CD4-positive, alpha-beta T cell (primary cell): Measurements from ENCODE around the gene CDH18. TPM values are rescaled to one million over a fixed set of nuclear protein-coding genes. Genes with fewer than 3 reads are reported as not detected.

Source experiments
- ATAC-seq: fragments of 200-7000 bp; cut with Tn5 transposase; one replicate; pipeline ENCODE4 v1.10.0; 2022; ENCODE audit warnings: mild to moderate bottlenecking; ENCODE audit not compliant: poor library complexity
- CTCF ChIA-PET: fragments of 350-600 bp; sonication (Branson Sonifier 250); formaldehyde crosslinking; loops from one replicate; lab custom pipeline; 2021; ENCODE audit warnings: antibody characterized with exemption, inconsistent platforms; lab: Charles Lee
- POLR2A ChIA-PET: fragments of 350-600 bp; sonication (Branson Sonifier 250); formaldehyde crosslinking; loops from one replicate; lab custom pipeline; 2021; ENCODE audit warnings: antibody characterized with exemption, inconsistent platforms; lab: Charles Lee
- DNase-seq, 14 experiments: peaks; one replicate each; pipeline ENCODE4 v3.0.0-alpha.2; 2013 to 2020; ENCODE audit warnings: mixed read lengths in 2 of 14
- H3K27ac ChIP-seq, 2 donors: one replicate each; pipeline versions ENCODE4 v1.5.1 to v1.7.0; 2013; ENCODE audit warnings: low read length in 2 of 2, low read depth in 1 of 2, mild to moderate bottlenecking in 1 of 2
- H3K27me3 ChIP-seq, 2 experiments: 1 replicate in 1 of 2; 2 replicates in 1 of 2; pipeline versions ENCODE4 v1.6.1 to v1.7.0; 2013; ENCODE audit warnings: low read length in 2 of 2, control low read depth in 1 of 2, mild to moderate bottlenecking in 1 of 2, moderate library complexity in 1 of 2; ENCODE audit not compliant: insufficient read depth in 2 of 2, control insufficient read depth in 1 of 2
- H3K36me3 ChIP-seq: one replicate; pipeline ENCODE4 v1.6.1; 2013; ENCODE audit warnings: low read length, control low read depth; ENCODE audit not compliant: insufficient read depth
- H3K4me1 ChIP-seq: one replicate; pipeline ENCODE4 v1.6.1; 2013; ENCODE audit warnings: low read length, control low read depth; ENCODE audit not compliant: insufficient read depth
- H3K4me3 ChIP-seq: one replicate; pipeline ENCODE4 v1.5.1; 2013; ENCODE audit warnings: mild to moderate bottlenecking, low read length, moderate library complexity
- H3K9me3 ChIP-seq, 2 experiments: 1 replicate in 1 of 2; 2 replicates in 1 of 2; pipeline versions ENCODE4 v1.6.1 to v1.7.0; 2013; ENCODE audit warnings: low read length in 2 of 2, mild to moderate bottlenecking in 2 of 2, control low read depth in 1 of 2, moderate library complexity in 1 of 2; ENCODE audit not compliant: control insufficient read depth in 1 of 2, insufficient read depth in 1 of 2
- H3K27ac Mint-ChIP-seq: one replicate; pipeline ENCODE4 v1.8.0; 2020; ENCODE audit warnings: mixed read lengths
- H3K27me3 Mint-ChIP-seq: one replicate; pipeline ENCODE4 v1.8.0; 2021; ENCODE audit warnings: mixed read lengths
- H3K36me3 Mint-ChIP-seq: one replicate; pipeline ENCODE4 v1.8.0; 2021; ENCODE audit warnings: low read depth, mixed read lengths
- H3K4me1 Mint-ChIP-seq: one replicate; pipeline ENCODE4 v1.8.0; 2021; ENCODE audit warnings: low read depth, mixed read lengths
- H3K4me3 Mint-ChIP-seq: one replicate; pipeline ENCODE4 v1.8.0; 2020; ENCODE audit warnings: mild to moderate bottlenecking, mixed read lengths
- H3K9me3 Mint-ChIP-seq: one replicate; pipeline ENCODE4 v1.8.0; 2020; ENCODE audit warnings: mixed read lengths
- intact Hi-C, 2 experiments: fragments of 100-400 bp; cut with DNase I in 1 of 2; cut with micrococcal nuclease in 1 of 2; formaldehyde crosslinking; loops; one replicate each; pipeline versions ENCODE4 v1.15.1 to v1.9.0; 2023 to 2025; cut with DNase I, micrococcal nuclease
- total RNA-seq, 174 experiments: library from RNA in 2 of 174; stranded (reverse) in 2 of 174; gene quantifications; one replicate each; pipeline ENCODE4 v1.2.3 and lab custom pipeline; 2021 to 2026
- TF ChIP-seq, protein P1 (sequence below): fragments of 200-600 bp; IDR thresholded peaks from one replicate; pipeline ENCODE4 v1.8.0; 2022; ENCODE audit warnings: antibody characterized with exemption, mild to moderate bottlenecking

Gene CDH18
- total RNA-seq, 2 experiments from 2014 or later: not detected

- no peaks in the 10 kb centered on the region for H3K27me3 ChIP-seq
- Mint-ChIP-seq H3K4me1 (no peaks in the 10 kb centered on the region), H3K27ac (no peak overlapping the region), H3K36me3 (no peaks in the 10 kb centered on the region), H3K27me3 (no peaks in the 10 kb centered on the region), H3K4me3 (no peak overlapping the region), H3K9me3 (peaks cover 6% of the 10 kb centered on the region)
- H3K27ac ChIP-seq: no peak overlapping the region
- intact Hi-C loops: no loop called here
- ChIA-PET CTCF (no interaction called here), POLR2A (no interaction called here)
- ATAC-seq (no peak), DNase-seq (no peak)
- H3K36me3 ChIP-seq: no peaks in the 10 kb centered on the region
- TF ChIP-seq, protein P1, sequence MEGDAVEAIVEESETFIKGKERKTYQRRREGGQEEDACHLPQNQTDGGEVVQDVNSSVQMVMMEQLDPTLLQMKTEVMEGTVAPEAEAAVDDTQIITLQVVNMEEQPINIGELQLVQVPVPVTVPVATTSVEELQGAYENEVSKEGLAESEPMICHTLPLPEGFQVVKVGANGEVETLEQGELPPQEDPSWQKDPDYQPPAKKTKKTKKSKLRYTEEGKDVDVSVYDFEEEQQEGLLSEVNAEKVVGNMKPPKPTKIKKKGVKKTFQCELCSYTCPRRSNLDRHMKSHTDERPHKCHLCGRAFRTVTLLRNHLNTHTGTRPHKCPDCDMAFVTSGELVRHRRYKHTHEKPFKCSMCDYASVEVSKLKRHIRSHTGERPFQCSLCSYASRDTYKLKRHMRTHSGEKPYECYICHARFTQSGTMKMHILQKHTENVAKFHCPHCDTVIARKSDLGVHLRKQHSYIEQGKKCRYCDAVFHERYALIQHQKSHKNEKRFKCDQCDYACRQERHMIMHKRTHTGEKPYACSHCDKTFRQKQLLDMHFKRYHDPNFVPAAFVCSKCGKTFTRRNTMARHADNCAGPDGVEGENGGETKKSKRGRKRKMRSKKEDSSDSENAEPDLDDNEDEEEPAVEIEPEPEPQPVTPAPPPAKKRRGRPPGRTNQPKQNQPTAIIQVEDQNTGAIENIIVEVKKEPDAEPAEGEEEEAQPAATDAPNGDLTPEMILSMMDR: no peak
- H3K9me3 ChIP-seq: peaks cover 0 to 4% of the 10 kb centered on the region in 2 experiments
- H3K4me3 ChIP-seq: no peak overlapping the region
- no peaks in the 10 kb centered on the region for H3K4me1 ChIP-seq
These were observed 113.2 kb downstream of the CDH18 start for GRCh38 chr5:19874811-19875210.

DNA sequence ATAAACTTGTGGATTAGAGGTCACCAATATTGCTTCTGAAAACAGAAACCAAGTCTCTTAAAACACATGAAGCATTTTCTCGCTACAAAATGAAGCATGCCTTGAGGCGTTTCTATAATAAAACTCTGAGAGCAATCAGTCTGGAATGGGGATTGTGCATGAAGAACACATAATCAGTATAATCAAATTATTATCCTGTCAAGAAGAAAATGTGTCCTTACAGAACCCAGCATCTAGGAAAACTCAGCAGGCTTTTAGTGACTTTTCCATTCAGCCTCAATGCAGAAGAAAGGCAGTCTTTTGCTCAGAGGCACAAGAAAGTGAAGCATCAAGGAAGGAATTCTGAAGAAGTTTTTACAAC is 121.9 kb downstream of the CDH18 start:
- intact Hi-C loops: no loop called here
- Histone ChIP-seq H3K4me3 (no peak overlapping the region), H3K4me1 (no peaks in the 10 kb centered on the region), H3K36me3 (no peaks in the 10 kb centered on the region), H3K27me3 (no peaks in the 10 kb centered on the region), H3K9me3 (peaks cover 0 to 2% of the 10 kb centered on the region in 2 experiments), H3K27ac (no peak overlapping the region)
- CTCF ChIA-PET: no interaction called here
- TF ChIP-seq, protein P1: no peak
- Mint-ChIP-seq H3K27ac (no peak overlapping the region), H3K4me3 (no peak overlapping the region), H3K9me3 (peaks cover 7% of the 10 kb centered on the region), H3K36me3 (no peaks in the 10 kb centered on the region), H3K4me1 (no peaks in the 10 kb centered on the region), H3K27me3 (no peaks in the 10 kb centered on the region)
- no peak for DNase-seq
- no peak for ATAC-seq
- POLR2A ChIA-PET: no interaction called here

- intact Hi-C loops: no loop called here
- H3K27ac Mint-ChIP-seq: no peak overlapping the region
- no peak for ATAC-seq
These were observed 122.5 kb downstream of the CDH18 start for GRCh38 chr5:19865336-19866089.

More at GRCh38 chr5:19865336-19866089, 122.5 kb downstream of the CDH18 start:
- TF ChIP-seq, protein P1: no peak
- Histone ChIP-seq H3K4me1 (no peaks in the 10 kb centered on the region), H3K36me3 (no peaks in the 10 kb centered on the region), H3K4me3 (no peak overlapping the region), H3K27ac (no peak overlapping the region), H3K27me3 (no peaks in the 10 kb centered on the region), H3K9me3 (peaks cover 0 to 3% of the 10 kb centered on the region in 2 experiments)
- no peaks in the 10 kb centered on the region for H3K4me1 Mint-ChIP-seq
- ChIA-PET POLR2A (no interaction called here), CTCF (no interaction called here)
- H3K9me3 Mint-ChIP-seq: peaks cover 7% of the 10 kb centered on the region
- H3K27me3 Mint-ChIP-seq: no peaks in the 10 kb centered on the region
- H3K36me3 Mint-ChIP-seq: no peaks in the 10 kb centered on the region
- no peak for DNase-seq
- no peak overlapping the region for H3K4me3 Mint-ChIP-seq
